ENCODE measurements around the gene RSPH10B.
"Not testable (repeated sequence)": the region's sequence is repeated elsewhere in the genome, so short reads cannot be mapped to it uniquely, and the experiment has no call there.

Gene RSPH10B

GRCh38 chr7:5970347-5970911 lies at the start of gene RSPH10B:
RSPH10B (minus strand) TSS chr7:5970689; CDS start chr7:5967116, 3,573 bp downstream.
- not testable (repeated sequence) for H3K4me1 ChIP-seq (ENCODE audit: control insufficient read depth, insufficient read depth, low read length); H3K4me3 ChIP-seq (ENCODE audit: low read length); H3K36me3 ChIP-seq (ENCODE audit: control insufficient read depth, insufficient read depth, low read length, severe bottlenecking); H3K9ac ChIP-seq (ENCODE audit: low read length); DNase-seq (ENCODE audit: low read depth); H3K27me3 ChIP-seq (replicated peaks; ENCODE audit: control insufficient read depth, insufficient read depth, low read length); H3K9me3 ChIP-seq (ENCODE audit: control insufficient read depth, low read length)

GRCh38 chr7:6016653-6016966 lies 46.1 kb upstream of the RSPH10B start:
- Histone ChIP-seq H3K27me3 (replicated peaks; ENCODE audit: control insufficient read depth, insufficient read depth, low read length) (no peaks in the 10 kb centered on the region), H3K4me3 (ENCODE audit: low read length) (peak overlapping the region; percentile 26), H3K9ac (ENCODE audit: low read length) (peak overlapping the region; percentile 84), H3K4me1 (ENCODE audit: control insufficient read depth, insufficient read depth, low read length) (peaks cover 34% of the 10 kb centered on the region), H3K9me3 (ENCODE audit: control insufficient read depth, low read length) (no peaks in the 10 kb centered on the region), H3K36me3 (ENCODE audit: control insufficient read depth, insufficient read depth, low read length, severe bottlenecking) (peaks cover 64% of the 10 kb centered on the region)
- no peak for DNase-seq (ENCODE audit: low read depth)

GRCh38 chr7:6015917-6016652 lies 45.6 kb upstream of the RSPH10B start:
- Histone ChIP-seq H3K4me3 (ENCODE audit: low read length) (peak overlapping the region; percentile 64), H3K4me1 (ENCODE audit: control insufficient read depth, insufficient read depth, low read length) (peaks cover 39% of the 10 kb centered on the region), H3K9ac (ENCODE audit: low read length) (peak overlapping the region; percentile 84), H3K27me3 (replicated peaks; ENCODE audit: control insufficient read depth, insufficient read depth, low read length) (no peaks in the 10 kb centered on the region), H3K9me3 (ENCODE audit: control insufficient read depth, low read length) (no peaks in the 10 kb centered on the region), H3K36me3 (ENCODE audit: control insufficient read depth, insufficient read depth, low read length, severe bottlenecking) (peaks cover 62% of the 10 kb centered on the region)
- peak; percentile 99 for DNase-seq (ENCODE audit: low read depth)

GRCh38 chr7:6012355-6013104 lies 42.0 kb upstream of the RSPH10B start:
- Histone ChIP-seq H3K9me3 (ENCODE audit: control insufficient read depth, low read length) (no peaks in the 10 kb centered on the region), H3K27me3 (replicated peaks; ENCODE audit: control insufficient read depth, insufficient read depth, low read length) (no peaks in the 10 kb centered on the region), H3K4me3 (ENCODE audit: low read length) (no peak overlapping the region), H3K36me3 (ENCODE audit: control insufficient read depth, insufficient read depth, low read length, severe bottlenecking) (peaks cover 32% of the 10 kb centered on the region), H3K9ac (ENCODE audit: low read length) (peak overlapping the region; percentile 54), H3K4me1 (ENCODE audit: control insufficient read depth, insufficient read depth, low read length) (peaks cover 57% of the 10 kb centered on the region)
- DNase-seq (ENCODE audit: low read depth), result peak; percentile 72

GRCh38 chr7:6011541-6011940 lies 41.1 kb upstream of the RSPH10B start:
- peaks cover 54% of the 10 kb centered on the region for H3K4me1 ChIP-seq (ENCODE audit: control insufficient read depth, insufficient read depth, low read length)
- no peaks in the 10 kb centered on the region for H3K27me3 ChIP-seq (replicated peaks; ENCODE audit: control insufficient read depth, insufficient read depth, low read length)
- no peak for DNase-seq (ENCODE audit: low read depth)
- H3K4me3 ChIP-seq (ENCODE audit: low read length), result peak overlapping the region; percentile 93
- H3K36me3 ChIP-seq (ENCODE audit: control insufficient read depth, insufficient read depth, low read length, severe bottlenecking), result peaks cover 23% of the 10 kb centered on the region
- H3K9me3 ChIP-seq (ENCODE audit: control insufficient read depth, low read length), result no peaks in the 10 kb centered on the region
- peak overlapping the region; percentile 54 for H3K9ac ChIP-seq (ENCODE audit: low read length)

GRCh38 chr7:6010370-6010769 lies 39.9 kb upstream of the RSPH10B start:
- peaks cover 44% of the 10 kb centered on the region for H3K4me1 ChIP-seq (ENCODE audit: control insufficient read depth, insufficient read depth, low read length)
- peaks cover 21% of the 10 kb centered on the region for H3K36me3 ChIP-seq (ENCODE audit: control insufficient read depth, insufficient read depth, low read length, severe bottlenecking)
- H3K9me3 ChIP-seq (ENCODE audit: control insufficient read depth, low read length); DNase-seq (ENCODE audit: low read depth); H3K27me3 ChIP-seq (replicated peaks; ENCODE audit: control insufficient read depth, insufficient read depth, low read length): not testable (repeated sequence)
- peak overlapping the region; percentile 93 for H3K4me3 ChIP-seq (ENCODE audit: low read length)
- peak overlapping the region; percentile 93 for H3K9ac ChIP-seq (ENCODE audit: low read length)

- peaks cover 15% of the 10 kb centered on the region for H3K36me3 ChIP-seq (ENCODE audit: control insufficient read depth, insufficient read depth, low read length, severe bottlenecking)
Measured at GRCh38 chr7:6008668-6009611, 38.5 kb upstream of the RSPH10B start, which contains the start of the genes AIMP2 and PMS2. AIMP2 (plus strand) TSS chr7:6009272; CDS start chr7:6009364, 92 bp downstream. PMS2 (minus strand) TSS chr7:6009049; CDS start chr7:6009019, 30 bp downstream.

GRCh38 chr7:6007835-6008590 lies 37.5 kb upstream of the RSPH10B start:
- not testable (repeated sequence) for DNase-seq (ENCODE audit: low read depth); H3K9me3 ChIP-seq (ENCODE audit: control insufficient read depth, low read length); H3K27me3 ChIP-seq (replicated peaks; ENCODE audit: control insufficient read depth, insufficient read depth, low read length)
- Histone ChIP-seq H3K36me3 (ENCODE audit: control insufficient read depth, insufficient read depth, low read length, severe bottlenecking) (peaks cover 15% of the 10 kb centered on the region), H3K9ac (ENCODE audit: low read length) (peak overlapping the region; percentile 93), H3K4me3 (ENCODE audit: low read length) (peak overlapping the region; percentile 93), H3K4me1 (ENCODE audit: control insufficient read depth, insufficient read depth, low read length) (peaks cover 38% of the 10 kb centered on the region)

More at GRCh38 chr7:6008668-6009611, 38.5 kb upstream of the RSPH10B start, which contains the start of the genes AIMP2 and PMS2:
- H3K4me3 ChIP-seq (ENCODE audit: low read length), result peak within 1 kb of the TSS; percentile 93
- peak within 1 kb of the TSS; percentile 93 for H3K9ac ChIP-seq (ENCODE audit: low read length)
- H3K4me1 ChIP-seq (ENCODE audit: control insufficient read depth, insufficient read depth, low read length), result peaks cover 38% of the 10 kb centered on the region
- H3K9me3 ChIP-seq (ENCODE audit: control insufficient read depth, low read length), result no peaks in the 10 kb centered on the region
- H3K27me3 ChIP-seq (replicated peaks; ENCODE audit: control insufficient read depth, insufficient read depth, low read length), result no peaks in the 10 kb centered on the region
- peak; percentile 99 for DNase-seq (ENCODE audit: low read depth)

GRCh38 chr7:6007386-6007785 lies 36.9 kb upstream of the RSPH10B start:
- Histone ChIP-seq H3K4me1 (ENCODE audit: control insufficient read depth, insufficient read depth, low read length) (peaks cover 33% of the 10 kb centered on the region), H3K36me3 (ENCODE audit: control insufficient read depth, insufficient read depth, low read length, severe bottlenecking) (peaks cover 18% of the 10 kb centered on the region), H3K9ac (ENCODE audit: low read length) (no peak overlapping the region), H3K9me3 (ENCODE audit: control insufficient read depth, low read length) (no peaks in the 10 kb centered on the region), H3K4me3 (ENCODE audit: low read length) (no peak overlapping the region), H3K27me3 (replicated peaks; ENCODE audit: control insufficient read depth, insufficient read depth, low read length) (no peaks in the 10 kb centered on the region)
- no peak for DNase-seq (ENCODE audit: low read depth)

GRCh38 chr7:5997210-5997808 lies 26.8 kb upstream of the RSPH10B start:
- Histone ChIP-seq H3K4me1 (ENCODE audit: control insufficient read depth, insufficient read depth, low read length) (no peaks in the 10 kb centered on the region), H3K9ac (ENCODE audit: low read length) (no peak overlapping the region), H3K4me3 (ENCODE audit: low read length) (no peak overlapping the region), H3K9me3 (ENCODE audit: control insufficient read depth, low read length) (no peaks in the 10 kb centered on the region), H3K27me3 (replicated peaks; ENCODE audit: control insufficient read depth, insufficient read depth, low read length) (no peaks in the 10 kb centered on the region), H3K36me3 (ENCODE audit: control insufficient read depth, insufficient read depth, low read length, severe bottlenecking) (peaks cover 64% of the 10 kb centered on the region)
- DNase-seq (ENCODE audit: low read depth), result peak; percentile 91

All from adipocyte (in vitro differentiated cells).